GM19455 (cell line): ENCODE measurements around the gene ASCC2.

Source experiments
- ATAC-seq: cut with Tn5 transposase; IDR thresholded peaks from one replicate; pipeline ENCODE4 v1.9.1; 2021; ENCODE audit not compliant: unreplicated experiment

Gene ASCC2

DNA sequence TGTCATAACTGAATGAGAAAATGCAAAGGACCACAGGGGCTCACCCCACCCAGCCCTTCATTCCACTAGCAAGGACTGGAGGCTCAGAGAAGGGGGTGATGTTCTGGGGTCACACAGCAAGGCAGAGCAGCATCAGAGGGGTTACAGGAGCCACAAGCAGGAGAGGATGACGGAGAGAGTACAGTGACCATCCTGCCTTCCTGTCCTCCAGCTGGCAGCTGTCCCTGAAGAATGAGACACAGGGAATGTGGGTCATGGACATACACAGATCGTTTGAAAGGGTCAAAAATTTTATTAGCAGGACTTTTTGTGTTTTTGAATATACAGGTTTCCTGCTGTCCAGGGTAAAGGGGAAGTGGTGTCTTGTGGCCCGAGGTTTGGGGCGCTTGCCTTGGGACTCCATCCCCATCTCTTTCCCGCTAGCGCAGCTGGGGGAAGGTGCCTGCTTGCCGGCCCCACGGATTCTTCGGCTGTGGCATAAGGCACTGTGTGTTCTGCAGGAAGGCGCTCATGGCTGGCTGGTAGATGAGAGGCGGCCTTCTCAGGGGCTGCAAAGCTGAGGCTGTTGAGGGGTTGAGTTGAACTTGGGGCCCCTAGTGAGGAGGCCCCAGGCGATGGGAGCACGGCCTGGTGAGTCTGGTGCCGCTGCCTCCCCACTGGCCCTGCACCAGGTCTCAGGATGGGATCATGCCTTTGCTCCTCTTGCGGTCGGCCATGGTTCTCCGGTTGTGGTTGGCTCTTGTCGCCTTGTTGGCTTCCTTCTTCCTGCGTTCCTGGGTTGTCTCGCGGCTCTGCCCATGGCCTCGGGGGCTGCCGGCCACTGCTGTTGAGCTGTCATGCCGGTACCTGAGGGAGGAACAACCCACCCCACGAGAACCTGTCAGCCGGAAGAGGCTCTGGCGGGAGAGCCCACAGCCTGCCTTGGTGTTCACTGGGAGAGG, 49.5 kb downstream of the ASCC2 start:
- no peak for ATAC-seq

DNA sequence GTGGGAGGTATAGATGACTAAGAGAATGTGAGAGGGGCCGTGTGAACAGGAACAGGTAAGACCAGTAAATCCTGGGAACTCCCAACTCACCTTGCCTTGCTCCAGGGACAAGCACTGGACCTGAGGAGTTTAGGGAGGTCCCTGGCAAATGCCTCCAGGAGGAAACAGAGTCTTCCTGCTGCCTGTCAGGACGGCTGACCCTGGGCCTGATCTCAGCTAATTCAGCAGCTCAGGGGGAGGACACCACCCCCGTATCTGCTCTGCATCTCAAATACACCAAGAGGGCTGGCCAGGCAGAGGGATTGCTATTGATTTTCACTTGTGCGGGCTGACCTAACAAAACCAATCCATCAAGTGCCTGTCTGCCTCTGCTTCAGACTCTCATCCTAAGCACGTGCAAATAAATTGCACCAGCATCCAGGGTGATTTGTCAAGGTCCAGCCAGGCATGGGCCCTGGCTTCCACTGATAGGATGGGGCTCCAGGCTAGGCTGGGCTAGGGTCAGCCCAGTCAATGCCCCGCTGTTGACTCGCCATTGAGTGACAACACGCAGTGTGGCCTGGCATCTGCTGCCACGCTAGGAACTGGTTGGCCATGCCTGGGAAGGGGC, 50.6 kb downstream of the ASCC2 start:
- no peak for ATAC-seq

DNA sequence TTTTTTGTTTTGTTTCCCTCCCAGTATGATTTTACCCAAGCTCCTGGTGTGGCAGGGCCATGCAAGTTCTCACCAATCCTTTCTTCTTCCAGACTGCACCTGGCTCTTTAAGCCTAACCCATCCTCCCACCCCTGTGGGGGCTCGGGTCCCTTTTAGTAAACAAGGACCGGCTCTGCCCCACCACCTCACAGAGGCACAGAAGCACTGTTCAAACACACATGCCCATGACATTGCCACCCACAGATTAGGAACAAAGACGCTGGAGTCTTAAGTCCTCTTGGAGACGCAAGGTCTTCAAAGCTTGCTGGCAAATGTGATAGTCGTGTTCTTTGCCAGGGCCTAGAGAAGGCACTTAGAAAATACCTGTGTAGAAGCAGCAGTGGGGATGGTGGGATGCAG, 52.0 kb downstream of the ASCC2 start:
- no peak for ATAC-seq

DNA sequence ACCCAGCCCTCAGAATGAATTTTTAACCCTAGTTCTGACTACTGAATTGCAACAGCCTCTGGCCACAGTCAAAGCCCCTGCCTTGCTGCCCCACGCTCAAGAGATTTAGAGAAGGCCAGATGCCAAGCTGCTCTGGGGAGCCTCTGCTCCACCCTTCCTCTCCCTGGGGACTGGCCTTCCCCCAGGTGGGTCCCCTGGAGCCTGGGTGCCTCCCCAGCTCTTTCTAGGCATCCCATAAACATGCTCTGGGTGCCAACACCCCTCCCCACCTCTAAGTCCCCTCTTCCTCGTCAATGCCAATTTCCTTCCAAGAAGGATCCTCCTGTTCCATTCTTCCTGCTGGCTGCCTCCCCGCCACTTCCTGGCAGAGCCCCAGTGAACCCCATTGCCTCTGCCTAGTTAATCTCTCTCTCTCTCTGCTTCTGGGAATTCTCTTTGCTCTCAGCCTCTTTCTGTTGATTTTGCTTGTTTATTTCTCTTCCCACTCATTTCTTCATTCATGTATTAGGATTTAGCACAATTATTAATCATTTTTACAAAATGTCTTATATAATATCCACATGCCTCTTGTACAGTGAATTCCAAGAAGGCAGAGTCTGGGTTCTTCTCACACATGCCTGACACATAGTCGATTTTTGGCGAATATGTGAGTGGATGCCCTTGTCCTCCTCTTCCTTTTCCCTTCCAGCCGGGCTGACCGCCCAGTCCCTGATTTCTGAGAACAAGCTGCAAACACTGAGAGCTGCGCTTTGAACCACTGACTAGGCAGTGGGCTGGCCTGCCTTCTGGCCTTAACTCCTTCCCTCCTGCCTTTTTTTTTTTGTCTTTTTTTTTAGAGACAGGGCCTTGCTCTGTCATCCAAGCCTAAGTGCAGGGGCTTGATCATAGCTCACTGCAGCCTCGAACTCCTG, 53.4 kb downstream of the ASCC2 start:
- no peak for ATAC-seq

DNA sequence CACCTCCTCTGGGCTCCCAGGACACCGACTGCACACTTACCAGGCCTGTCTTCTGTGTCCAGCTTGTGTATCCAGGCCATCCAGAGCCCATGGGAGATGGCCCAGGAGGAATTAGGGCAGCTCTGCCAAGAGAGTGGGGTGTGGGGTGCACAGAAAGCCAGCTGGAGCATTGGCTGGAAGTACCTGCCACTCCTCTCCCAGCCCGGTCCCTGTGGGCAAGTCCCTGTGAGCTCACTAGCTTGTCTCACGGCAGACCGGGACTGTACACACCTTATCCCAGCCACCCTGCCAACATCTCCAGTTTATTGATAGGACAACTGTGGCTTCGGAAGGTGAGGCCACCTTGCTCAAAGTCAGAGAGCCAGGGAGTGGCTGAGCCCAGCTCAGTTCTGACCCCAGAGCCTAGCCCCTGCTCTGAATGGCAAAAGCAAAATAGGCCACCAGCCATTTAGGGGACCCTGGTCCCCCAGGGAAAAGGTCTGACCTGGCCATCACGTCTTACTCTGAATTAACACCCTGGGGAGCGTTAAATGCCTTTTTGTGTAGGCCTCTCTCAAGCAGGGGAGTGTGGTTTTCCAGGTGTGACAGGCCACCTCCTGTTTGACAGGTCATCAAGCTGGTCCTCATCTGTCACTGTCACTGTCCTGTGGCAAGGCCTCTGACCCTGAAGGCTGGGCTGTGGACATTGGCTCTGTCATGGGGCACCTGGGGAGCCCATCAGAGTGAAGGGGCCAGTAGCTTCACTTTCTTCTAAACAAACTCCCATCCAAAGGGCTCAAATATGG, 55.8 kb downstream of the ASCC2 start:
- ATAC-seq: no peak

DNA sequence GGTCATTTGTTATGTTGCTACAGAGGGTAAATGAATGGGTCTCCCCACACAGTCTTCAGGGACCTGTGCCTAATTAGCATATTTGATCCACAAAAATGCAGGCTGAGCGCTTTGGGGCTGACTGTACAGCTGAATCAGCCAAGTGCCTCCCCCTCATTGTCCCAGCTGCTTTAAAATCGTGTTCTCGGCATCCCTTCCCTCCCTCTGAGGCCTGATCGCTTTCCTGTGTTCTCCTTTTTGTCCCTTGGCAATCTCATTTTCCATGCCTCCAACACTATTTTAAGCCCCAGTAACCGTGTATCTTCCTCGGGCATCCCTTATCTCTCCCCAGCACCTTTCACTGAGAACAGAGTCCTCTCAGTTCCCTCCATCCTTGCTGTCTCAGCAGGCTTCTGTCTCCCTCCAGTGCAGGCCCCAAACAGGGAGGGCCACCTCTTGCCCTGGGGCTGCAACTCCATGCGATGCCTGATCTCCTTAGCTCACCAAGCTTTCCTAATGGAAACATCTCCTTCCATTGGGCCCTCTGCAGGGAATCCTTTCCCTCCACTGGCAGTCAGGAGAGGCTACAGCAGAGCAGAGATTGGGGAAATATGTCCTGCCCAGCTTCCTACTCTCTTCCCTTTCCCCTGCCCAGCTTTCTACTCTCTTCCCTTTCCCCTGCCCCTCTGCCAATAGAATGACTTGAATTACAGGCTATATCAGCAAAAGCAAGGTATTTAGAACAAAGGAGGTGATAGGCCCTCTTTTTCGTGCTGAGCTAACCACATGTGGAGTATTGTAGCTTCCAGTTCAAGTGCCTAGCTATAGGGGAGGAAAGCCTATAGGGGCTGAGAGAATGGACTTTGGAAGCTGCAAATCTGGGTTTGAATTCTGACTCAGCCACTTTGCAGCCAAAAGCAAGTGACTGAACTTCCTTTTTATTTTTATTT, 57.1 kb downstream of the ASCC2 start:
- ATAC-seq: no peak

DNA sequence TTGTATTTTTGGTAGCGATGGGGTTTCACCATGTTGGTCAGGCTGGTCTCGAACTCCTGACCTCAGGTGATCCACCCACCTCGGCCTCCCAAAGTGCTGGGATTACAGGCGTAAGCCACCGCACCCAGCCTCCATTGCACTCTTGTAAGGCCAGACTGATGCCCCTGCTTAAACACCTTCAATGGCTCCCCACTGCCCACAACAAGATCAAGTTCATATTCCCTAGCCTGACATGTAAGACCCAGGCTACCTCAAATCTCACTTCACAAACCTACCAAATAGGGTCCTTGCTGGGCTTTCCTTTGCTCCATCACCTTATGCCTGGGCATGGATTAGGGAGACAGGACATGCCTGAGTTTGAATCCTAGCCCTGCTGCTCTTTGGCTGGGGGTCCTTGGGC, 57.9 kb downstream of the ASCC2 start:
- ATAC-seq: no peak

DNA sequence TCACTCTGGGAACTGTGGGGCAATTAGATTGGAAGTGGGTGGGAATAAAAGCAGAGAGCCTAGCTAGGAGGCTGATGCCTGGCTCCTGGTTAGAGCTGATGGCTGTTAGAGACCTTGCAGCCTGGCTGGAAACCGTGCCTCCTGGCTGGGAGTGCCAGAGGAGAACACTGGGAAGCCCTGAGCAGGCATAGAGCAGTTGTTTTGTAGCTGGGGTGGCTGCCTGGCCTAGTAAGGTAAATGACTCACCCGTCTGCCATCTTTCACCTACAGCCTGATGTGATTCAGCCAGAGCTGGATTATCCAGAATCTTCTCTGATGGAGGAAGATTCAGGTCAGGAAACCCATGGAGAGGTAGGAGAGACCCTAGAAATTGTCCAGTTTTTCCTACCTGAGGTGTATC, 64.8 kb downstream of the ASCC2 start:
- ATAC-seq: no peak

DNA sequence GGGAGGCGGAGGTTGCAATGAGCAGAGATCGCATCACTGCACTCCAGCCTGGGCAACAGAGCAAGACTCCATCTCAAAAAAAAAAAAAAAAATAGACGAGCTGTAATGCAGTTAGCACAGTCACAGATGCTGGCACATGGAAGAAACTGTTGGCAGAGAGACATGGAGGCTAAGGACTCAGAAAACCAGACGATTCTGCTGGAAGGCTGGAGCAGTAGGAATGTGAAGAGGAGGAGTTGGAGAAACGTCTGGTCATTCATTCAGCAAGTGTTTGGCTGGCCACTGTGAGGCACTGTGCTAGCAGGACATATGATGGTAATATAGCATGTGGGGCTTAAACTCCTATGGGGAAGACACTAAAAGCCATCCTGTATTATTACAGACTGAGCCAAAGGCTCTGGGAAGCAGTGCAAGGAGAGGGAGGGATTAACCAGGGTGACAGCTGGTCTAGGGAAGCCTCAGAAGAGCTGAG, 65.9 kb downstream of the ASCC2 start:
- ATAC-seq: no peak

DNA sequence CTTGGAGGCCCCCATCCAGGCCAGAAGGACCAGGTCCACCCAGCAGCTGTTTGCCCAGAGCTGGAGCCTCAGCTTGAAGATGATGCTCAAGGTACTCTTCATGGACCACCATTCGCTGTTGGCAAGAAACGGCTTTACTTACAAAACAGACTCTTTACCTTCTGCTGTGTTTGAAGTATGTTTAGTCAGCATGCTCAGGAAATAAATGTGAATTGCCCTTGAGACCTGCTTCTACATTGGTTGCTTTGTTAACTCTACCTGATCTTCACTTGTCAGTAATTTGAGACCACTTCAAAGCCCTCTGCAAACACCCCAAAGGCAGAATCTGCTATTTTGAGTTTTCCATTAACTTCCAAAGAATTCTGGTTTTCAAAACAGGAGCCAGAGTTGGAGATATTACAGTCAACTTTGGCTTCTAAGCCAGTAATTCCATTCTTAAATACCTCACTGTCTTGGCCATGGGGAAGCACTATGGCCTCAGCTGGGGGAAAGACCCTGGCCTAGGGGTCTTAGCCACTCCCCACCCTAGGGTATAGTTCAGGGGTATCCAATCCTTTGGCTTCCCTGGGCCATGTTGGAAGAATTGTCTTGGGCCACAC, 68.3 kb downstream of the ASCC2 start:
- ATAC-seq: no peak

DNA sequence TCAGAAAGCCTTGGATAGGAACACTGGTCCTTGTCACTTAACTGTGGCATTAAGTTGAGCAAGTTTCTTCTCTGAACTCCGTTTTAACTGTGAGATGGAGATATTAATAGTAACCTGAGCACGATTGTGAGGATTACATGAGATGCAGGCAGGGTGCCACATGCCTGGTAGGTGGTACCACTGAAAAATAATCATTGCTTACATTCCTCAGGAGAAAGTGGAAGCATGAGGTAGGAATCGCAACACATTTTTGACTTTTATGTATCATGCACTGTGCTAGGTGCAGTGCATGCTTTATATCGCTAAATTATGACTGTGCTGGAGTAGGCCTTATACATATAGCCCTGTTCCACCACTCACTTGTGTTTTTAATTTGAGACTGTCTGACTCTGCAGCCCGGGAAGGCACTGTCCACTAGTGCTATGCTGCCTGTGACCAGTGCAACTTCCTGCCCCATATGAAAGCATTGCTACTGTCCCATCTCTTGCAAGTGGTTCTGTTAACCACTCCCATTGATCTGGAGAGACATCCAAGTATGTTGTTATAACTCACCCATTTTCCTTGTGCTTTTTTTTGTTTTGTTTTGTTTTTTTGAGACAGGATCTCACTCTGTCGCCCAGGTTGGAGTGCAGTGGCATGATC, 69.9 kb downstream of the ASCC2 start:
- no peak for ATAC-seq

DNA sequence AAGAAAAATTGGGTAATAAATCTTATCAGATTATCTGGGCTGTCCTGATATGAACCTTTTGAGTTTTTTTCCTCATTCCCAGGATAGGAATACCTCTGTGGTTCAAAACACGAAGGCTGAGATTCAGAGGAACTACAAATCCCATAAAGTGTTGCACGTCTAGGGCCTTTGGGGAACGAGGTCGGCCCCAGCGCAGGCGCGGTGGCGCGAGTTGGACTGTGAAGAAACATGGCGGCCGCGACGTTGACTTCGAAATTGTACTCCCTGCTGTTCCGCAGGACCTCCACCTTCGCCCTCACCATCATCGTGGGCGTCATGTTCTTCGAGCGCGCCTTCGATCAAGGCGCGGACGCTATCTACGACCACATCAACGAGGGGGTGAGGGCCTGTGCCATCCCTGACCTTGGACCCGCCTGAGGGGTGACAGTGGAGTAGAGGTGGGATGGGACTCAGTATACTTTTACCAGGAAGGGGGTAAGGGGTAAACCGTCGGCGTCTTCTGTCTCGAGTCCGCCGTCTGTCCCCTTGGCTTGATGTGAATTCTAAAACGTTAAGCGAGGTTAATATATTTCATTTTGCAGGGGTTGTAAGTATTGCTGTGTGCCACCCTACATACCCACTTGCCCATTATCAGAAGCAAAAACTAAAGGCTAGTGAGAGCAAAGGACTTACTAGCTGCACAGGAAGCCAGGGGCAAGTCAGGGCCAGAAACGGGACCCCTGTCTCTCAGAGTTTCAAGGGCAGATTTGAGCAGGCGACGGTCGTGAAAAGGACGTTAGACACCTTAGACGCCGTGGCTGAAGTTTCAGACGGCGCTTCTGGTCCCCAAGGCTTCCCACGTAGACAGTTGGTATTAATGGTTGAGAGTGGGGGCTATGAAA, 70.7 kb downstream of the ASCC2 start, which contains the start of gene UQCR10:
UQCR10 (plus strand) TSS at position 199 of the 881 bp plus-strand sequence; CDS start at position 229, 30 bp downstream.
- ATAC-seq: peak; percentile 64

DNA sequence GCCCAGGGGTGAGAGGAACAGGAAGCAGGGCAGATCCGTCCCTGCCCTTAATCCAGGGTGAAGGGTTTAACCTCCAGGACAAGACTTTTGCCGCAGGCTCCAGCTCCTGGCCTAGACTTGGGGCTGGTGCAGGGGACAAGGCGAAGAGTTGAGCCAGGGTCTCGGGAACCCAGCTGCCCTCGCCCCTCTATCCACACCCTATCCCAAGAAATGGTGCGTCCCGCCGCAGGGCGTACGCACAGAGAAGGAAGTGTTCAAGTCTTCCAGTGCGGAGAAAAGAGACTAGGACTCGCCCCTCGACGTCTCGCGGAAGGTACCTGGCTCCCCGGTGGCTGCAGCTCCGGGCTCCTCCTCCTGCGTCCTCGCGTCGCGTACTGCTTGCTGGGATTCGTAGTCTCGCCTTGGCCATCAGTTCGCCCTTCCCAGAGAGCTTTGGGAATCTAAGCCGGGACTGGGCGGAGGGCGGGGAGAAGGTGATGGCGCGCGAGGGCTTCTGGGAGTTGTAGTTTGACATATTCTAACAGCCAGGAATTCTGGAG, 71.4 kb downstream of the ASCC2 start, which contains the start of gene ZMAT5:
ZMAT5 (minus strand) TSS at position 376 of the 539 bp plus-strand sequence. CDS start 18,463 bp downstream, outside the sequence.
- peak; percentile 90 for ATAC-seq

DNA sequence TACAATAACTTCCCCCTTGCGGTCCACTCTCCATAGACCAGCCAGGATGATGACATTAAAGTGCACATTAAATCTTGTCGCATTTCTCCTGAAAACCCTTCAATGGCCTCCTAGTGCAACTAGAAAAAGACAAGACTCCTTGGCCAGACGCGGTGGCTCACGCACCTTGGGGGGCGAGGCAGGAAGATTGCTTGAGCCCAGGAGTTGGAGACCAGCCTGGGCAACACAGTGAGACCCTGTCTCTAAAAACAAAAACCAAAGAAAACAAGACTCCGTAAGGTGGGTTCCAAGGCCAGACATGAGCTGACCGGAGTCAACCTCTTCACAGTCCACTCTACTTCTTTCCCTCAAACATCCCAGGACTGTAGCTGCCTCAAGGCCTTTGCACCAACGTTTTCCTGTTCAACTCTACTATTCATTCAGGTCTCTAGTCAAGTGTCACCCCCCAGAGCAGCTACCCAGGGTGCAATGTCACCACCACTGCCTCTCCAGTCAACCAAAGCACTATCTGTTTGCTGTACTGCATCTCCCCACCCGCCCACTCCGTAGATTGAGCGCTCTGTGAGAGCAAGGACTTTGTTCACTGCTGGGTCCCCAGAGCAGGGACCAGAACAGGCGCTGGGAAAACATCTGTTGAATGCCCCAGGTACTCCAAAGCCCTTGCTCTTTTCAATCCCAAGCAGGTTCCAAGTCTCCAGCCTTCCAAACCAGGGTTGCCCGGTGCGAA, 72.0 kb downstream of the ASCC2 start:
- peak; percentile 28 for ATAC-seq

DNA sequence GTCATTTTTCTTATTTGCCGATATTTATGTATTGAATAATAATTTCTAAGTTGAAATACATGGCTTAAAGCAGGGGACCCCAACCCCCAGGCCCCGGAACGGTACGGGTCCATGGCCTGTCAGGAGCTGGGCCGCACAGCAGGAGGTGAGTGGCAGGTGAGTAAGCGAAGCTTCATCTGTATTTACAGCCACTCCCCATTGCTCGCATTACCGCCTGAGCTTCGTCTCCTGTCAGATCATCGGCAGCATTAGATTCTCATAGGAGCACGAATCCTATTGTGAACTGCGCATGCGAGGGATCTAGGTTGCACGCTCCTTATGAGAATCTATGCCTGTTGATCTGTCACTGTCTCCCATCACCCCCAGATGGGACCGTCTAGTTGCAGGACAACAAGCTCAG, 75.8 kb downstream of the ASCC2 start:
- no peak for ATAC-seq

DNA sequence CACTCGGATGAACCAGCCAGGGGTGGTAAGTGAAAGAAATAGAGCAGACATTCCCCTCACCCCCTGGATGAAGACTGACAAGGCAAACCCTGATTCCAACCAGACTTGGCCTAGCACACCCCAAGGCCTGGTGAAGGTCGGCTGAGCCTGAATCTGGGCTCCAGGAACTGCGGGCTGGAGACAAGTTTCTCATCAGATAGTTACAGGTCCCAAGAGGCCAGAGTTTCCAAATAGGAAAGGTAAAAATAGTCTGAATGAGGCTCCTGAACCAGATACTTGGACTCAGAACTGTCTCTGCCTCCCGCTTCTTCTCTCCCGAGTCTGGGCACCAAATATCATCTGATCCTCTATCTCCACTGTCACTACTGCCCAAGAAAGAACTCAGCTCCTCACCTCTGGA, 79.1 kb downstream of the ASCC2 start:
- ATAC-seq: no peak
